Measurements from ENCODE around the gene HELZ. TPM values are rescaled to one million over a fixed set of nuclear protein-coding genes. Genes with fewer than 3 reads are reported as not detected.
"Not testable (repeated sequence)": the region's sequence is repeated elsewhere in the genome, so short reads cannot be mapped to it uniquely, and the experiment has no call there.

HELZ gene, protein sequence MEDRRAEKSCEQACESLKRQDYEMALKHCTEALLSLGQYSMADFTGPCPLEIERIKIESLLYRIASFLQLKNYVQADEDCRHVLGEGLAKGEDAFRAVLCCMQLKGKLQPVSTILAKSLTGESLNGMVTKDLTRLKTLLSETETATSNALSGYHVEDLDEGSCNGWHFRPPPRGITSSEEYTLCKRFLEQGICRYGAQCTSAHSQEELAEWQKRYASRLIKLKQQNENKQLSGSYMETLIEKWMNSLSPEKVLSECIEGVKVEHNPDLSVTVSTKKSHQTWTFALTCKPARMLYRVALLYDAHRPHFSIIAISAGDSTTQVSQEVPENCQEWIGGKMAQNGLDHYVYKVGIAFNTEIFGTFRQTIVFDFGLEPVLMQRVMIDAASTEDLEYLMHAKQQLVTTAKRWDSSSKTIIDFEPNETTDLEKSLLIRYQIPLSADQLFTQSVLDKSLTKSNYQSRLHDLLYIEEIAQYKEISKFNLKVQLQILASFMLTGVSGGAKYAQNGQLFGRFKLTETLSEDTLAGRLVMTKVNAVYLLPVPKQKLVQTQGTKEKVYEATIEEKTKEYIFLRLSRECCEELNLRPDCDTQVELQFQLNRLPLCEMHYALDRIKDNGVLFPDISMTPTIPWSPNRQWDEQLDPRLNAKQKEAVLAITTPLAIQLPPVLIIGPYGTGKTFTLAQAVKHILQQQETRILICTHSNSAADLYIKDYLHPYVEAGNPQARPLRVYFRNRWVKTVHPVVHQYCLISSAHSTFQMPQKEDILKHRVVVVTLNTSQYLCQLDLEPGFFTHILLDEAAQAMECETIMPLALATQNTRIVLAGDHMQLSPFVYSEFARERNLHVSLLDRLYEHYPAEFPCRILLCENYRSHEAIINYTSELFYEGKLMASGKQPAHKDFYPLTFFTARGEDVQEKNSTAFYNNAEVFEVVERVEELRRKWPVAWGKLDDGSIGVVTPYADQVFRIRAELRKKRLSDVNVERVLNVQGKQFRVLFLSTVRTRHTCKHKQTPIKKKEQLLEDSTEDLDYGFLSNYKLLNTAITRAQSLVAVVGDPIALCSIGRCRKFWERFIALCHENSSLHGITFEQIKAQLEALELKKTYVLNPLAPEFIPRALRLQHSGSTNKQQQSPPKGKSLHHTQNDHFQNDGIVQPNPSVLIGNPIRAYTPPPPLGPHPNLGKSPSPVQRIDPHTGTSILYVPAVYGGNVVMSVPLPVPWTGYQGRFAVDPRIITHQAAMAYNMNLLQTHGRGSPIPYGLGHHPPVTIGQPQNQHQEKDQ (N-terminal part only)
- total RNA-seq: 100 to 1,000 TPM in 1 of 2 experiments, 10 to 100 TPM in 1; 98.2 to 109 TPM

DNA sequence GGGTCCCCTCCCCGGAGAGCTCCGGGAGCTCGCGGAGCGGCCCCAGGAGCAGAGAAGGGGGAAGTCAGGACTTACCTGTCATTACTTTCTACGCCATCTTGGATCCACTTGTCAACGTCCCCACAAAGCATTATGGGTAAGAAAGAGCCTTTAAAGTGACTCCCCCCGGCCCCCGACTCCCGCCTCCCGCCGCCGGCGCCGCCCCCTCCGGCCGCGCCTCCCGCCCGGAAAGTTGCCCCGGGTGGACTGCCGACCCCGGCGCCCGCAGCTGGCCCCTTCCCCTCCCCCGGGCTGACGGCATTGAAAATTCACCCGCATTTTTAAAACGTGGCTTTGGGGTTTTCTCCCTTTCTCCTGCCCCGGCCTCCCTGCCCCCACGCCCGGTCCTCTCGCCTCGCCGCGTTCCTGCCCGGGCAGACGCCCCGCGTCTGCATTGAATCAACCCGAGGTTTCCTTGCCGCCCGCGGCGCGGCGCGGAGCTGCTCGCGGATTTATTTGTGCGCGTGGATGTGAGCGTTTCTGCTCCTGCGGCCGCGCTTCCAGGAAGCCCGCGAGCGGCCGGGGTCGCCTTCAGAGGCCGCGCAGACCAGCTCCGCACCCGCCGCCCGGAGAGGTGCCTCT lies at the start of gene HELZ:
Gene HELZ, minus strand, starts transcription at position 124 of the 621 bp plus-strand sequence. CDS start 26,392 bp downstream, outside the sequence.
- ChIA-PET CTCF (interaction anchor here (0.7 to 1.1 kb wide), 4 partner anchors 14 to 49 kb away, joined by 3 to 4 read pairs (median 4); no protein-coding TSS in a partner anchor), POLR2A (interaction anchor here (0.8 to 2.2 kb wide), 12 partner anchors 12 to 473 kb away, joined by 3 to 36 read pairs (median 7); no protein-coding TSS in a partner anchor)
- peak; percentile 78 for DNase-seq
- H3K27me3 Mint-ChIP-seq: no peaks in the 10 kb centered on the region
- peaks cover 47% of the 10 kb centered on the region for H3K36me3 Mint-ChIP-seq (ENCODE audit: low read depth)
- H3K4me1 Mint-ChIP-seq: peaks cover 59% of the 10 kb centered on the region
- no peaks in the 10 kb centered on the region for H3K9me3 Mint-ChIP-seq
- H3K27ac Mint-ChIP-seq: peak within 1 kb of the TSS; percentile 97
- H3K4me3 Mint-ChIP-seq: peak within 1 kb of the TSS; percentile 87

DNA sequence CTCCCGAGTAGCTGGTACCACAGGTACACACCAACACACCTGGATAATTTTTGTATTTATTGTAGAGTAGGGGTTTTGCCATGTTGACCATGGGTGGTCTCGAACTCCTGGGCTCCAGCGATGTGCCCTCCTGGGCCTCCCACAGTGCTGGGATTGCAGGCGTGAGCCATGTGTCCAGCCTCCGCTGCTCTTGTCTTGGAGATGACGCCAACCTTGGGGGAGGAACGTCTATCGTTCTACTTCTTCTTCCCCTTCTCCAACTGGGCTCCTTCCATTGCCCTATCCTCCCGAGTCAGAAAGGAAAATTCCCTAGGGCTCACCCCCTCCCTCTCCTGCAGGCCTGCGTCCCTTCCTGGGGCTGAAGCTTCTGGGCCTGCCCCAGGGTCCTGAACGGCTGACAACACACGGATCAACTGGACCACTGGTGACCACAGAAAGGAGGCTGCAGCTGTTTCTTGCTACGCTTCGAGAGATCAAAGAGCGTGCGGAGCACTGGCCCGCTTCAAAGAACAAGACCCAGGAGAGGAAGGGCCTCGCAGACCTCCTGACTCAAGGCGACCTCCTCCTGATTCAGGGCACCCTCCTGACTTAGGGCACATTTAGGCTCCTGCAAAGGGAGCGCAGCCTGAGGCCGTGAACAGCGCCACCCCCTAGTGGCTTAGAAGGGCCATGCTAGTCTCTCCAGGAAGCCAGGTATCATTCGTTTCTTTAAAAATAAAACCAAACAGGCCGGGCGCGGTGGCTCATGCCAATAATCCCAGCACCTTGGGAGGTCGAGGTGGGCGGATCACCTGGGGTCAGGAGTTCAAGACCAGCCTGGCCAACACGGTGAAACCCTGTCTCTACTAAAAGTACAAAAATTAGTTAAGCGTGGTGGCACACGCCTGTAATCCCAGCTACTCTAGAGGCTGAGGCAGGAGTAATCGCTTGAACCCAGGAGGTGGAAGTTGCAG lies 48.5 kb upstream of the HELZ start:
- H3K27ac Mint-ChIP-seq: no peak overlapping the region
- ChIA-PET CTCF (interaction anchor here (0.7 to 4.6 kb wide), 27 partner anchors 9 to 1194 kb away, joined by 3 to 40 read pairs (median 4); partner anchors contain the start of gene HELZ), POLR2A (interaction anchor here (1.1 to 2.0 kb wide), 3 partner anchors 48 to 73 kb away, joined by 3 to 8 read pairs (median 5); partner anchors contain the start of gene HELZ)
- peak; percentile 81 for DNase-seq
- H3K27me3 Mint-ChIP-seq: no peaks in the 10 kb centered on the region
- H3K4me1 Mint-ChIP-seq: peaks cover 5% of the 10 kb centered on the region
- H3K9me3 Mint-ChIP-seq: no peaks in the 10 kb centered on the region
- no peaks in the 10 kb centered on the region for H3K36me3 Mint-ChIP-seq (ENCODE audit: low read depth)
- no peak overlapping the region for H3K4me3 Mint-ChIP-seq

DNA sequence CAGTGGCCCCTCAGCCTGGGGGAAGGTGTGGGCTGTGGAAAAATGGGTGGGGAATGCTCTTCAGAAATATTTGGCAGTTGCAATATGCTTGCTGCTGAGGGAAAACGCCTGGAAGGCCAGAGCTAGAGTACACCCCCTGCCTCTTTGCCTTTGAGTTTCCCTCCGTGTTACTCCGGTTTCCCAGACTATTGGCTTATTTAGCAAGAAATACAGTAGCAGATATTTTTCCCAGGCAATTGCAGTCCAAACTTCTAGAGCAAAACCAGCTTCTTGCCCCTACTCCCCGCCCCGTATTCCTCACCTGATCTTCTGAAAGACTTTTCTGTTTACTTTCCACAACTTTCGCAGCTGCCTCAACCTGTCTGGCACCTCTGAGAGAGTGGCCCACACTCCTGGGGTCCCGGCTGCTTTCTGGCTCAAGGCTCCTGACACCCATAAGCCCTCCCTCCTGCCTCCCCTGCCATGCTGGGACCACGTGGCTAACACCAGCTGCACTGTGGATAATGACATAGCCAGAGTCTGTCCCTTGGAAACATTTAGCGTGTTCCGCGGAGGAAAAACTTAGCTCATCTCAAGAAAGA lies 45.8 kb upstream of the HELZ start:
- no peak for DNase-seq
- Mint-ChIP-seq H3K27me3 (no peaks in the 10 kb centered on the region), H3K27ac (no peak overlapping the region), H3K4me1 (peaks cover 5% of the 10 kb centered on the region), H3K36me3 (ENCODE audit: low read depth) (no peaks in the 10 kb centered on the region), H3K4me3 (no peak overlapping the region), H3K9me3 (no peaks in the 10 kb centered on the region)
- ChIA-PET POLR2A (interaction anchor here (0.8 kb wide), 1 partner anchor 46 kb away, joined by 3 read pairs; the partner anchor contains the start of gene HELZ), CTCF (interaction anchor here (0.6 to 1.4 kb wide), 5 partner anchors 20 to 96 kb away, joined by 3 to 6 read pairs (median 3); partner anchors contain the start of gene HELZ)

DNA sequence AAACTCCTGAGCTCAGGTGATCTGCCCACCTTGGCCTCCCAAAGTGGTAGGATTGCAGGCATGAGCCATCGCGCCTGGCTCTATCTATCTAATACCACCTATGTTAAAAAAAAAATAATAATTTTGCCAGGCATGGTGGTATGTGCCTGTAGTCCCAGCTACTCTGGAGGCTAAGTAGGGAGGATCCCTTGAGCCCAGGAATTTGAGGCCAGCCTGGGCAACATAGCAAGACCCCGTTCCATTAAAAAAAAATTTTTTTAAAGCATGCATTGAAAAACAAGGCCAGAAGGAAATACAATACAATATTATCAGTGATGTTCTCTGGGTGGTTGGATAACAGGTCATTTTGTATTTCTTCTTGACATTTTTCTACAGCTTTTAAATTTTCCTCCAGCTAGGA lies 45.2 kb upstream of the HELZ start:
- Mint-ChIP-seq H3K27ac (no peak overlapping the region), H3K27me3 (no peaks in the 10 kb centered on the region), H3K4me1 (peaks cover 5% of the 10 kb centered on the region), H3K4me3 (no peak overlapping the region), H3K9me3 (no peaks in the 10 kb centered on the region), H3K36me3 (ENCODE audit: low read depth) (no peaks in the 10 kb centered on the region)
- DNase-seq: no peak
- CTCF ChIA-PET: interaction anchor here (1.3 to 1.5 kb wide), 5 partner anchors 11 to 96 kb away, joined by 3 to 6 read pairs (median 3); no protein-coding TSS in a partner anchor
- POLR2A ChIA-PET: interaction anchor here (0.8 to 1.1 kb wide), 2 partner anchors 11 to 45 kb away, joined by 3 read pairs; partner anchors contain the start of gene HELZ

DNA sequence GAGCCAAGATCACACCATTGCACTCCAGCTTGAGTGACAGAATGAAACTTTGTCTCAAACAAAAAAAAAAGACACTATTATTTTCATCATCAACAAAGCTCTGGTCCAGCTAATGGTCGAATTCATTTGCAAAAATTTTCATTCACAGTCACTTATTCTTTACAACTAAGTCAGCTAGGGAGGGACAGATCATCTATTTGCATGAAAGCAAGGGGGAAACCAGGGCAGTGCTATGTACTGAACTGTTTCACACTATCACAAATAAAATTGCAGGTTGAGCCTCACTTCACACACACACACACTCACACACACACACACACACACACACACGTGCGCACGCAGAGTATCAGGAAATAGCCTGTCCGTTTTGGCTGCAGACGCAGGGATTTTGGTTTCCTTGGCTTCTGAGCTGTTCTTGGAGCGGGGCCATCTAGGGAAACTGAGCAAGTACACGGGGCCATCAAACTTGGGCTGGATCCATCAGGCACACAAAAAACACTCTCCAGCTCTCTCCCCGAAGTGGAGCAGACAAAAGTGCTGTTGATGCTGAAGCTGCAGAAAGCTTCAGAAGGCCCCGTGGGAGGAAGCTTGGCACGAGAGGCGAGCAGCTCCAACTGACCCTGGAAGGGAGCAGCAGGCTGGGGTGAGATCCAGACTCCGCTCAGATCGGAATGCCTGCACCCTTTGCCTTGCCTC lies 44.3 kb upstream of the HELZ start:
- H3K4me1 Mint-ChIP-seq: peaks cover 5% of the 10 kb centered on the region
- ChIA-PET POLR2A (interaction anchor here (1.1 kb wide), 1 partner anchor 10 kb away, joined by 3 read pairs; no protein-coding TSS in a partner anchor), CTCF (interaction anchor here (0.7 to 1.5 kb wide), 6 partner anchors 10 to 1682 kb away, joined by 3 to 4 read pairs (median 3); no protein-coding TSS in a partner anchor)
- H3K27me3 Mint-ChIP-seq: no peaks in the 10 kb centered on the region
- no peak overlapping the region for H3K4me3 Mint-ChIP-seq
- no peak overlapping the region for H3K27ac Mint-ChIP-seq
- no peaks in the 10 kb centered on the region for H3K36me3 Mint-ChIP-seq (ENCODE audit: low read depth)
- H3K9me3 Mint-ChIP-seq: no peaks in the 10 kb centered on the region
- no peak for DNase-seq

DNA sequence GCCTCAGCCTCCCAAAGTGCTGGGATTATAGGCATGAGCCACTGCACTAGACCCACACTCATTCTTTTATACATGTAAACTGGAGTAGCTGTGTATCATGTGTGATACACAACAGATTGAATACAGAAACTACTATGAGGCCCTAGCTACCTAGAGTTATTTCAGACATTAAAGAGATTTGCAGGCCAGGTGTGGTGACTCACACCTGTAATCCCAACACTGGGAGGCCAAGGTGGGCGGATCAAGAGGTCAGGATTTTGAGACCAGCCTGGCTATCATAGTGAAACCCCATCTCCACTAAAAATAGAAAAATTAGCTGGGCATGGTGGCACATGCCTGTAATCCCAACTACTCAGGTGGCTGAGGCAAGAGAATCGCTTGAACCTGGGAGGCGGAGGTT lies 41.8 kb upstream of the HELZ start:
- POLR2A ChIA-PET; H3K4me3 Mint-ChIP-seq; DNase-seq; H3K4me1 Mint-ChIP-seq; H3K36me3 Mint-ChIP-seq (ENCODE audit: low read depth); H3K27ac Mint-ChIP-seq; H3K27me3 Mint-ChIP-seq; H3K9me3 Mint-ChIP-seq: not testable (repeated sequence)
- CTCF ChIA-PET: interaction anchor here (0.6 to 0.9 kb wide), 2 partner anchors 39 to 66 kb away, joined by 3 read pairs; no protein-coding TSS in a partner anchor

DNA sequence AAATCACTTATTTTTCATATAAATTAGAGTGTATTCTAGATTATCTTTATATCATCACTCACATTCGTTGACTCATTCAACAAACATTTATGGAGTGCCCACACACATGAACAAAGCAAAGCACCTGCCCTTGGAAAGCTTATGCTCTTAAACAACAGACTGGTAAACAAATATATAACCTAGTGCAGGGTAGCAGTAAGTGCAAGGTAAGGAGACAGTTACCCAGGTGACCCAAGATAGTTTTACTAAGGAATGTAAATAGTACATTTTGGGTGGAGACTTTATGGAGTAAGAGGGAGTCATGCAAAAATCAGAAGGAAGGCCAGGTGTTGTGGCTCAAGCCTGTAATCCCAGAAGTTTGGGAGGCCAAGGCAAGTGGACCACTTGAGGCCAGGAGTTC lies 40.4 kb upstream of the HELZ start:
- H3K4me1 Mint-ChIP-seq: no peaks in the 10 kb centered on the region
- H3K9me3 Mint-ChIP-seq: no peaks in the 10 kb centered on the region
- no peaks in the 10 kb centered on the region for H3K36me3 Mint-ChIP-seq (ENCODE audit: low read depth)
- H3K27me3 Mint-ChIP-seq: no peaks in the 10 kb centered on the region
- CTCF ChIA-PET: interaction anchor here (0.6 to 2.6 kb wide), 2 partner anchors 8 to 20 kb away, joined by 3 to 15 read pairs; no protein-coding TSS in a partner anchor
- H3K27ac Mint-ChIP-seq: no peak overlapping the region
- DNase-seq: no peak
- H3K4me3 Mint-ChIP-seq: no peak overlapping the region
- POLR2A ChIA-PET: no interaction called here

DNA sequence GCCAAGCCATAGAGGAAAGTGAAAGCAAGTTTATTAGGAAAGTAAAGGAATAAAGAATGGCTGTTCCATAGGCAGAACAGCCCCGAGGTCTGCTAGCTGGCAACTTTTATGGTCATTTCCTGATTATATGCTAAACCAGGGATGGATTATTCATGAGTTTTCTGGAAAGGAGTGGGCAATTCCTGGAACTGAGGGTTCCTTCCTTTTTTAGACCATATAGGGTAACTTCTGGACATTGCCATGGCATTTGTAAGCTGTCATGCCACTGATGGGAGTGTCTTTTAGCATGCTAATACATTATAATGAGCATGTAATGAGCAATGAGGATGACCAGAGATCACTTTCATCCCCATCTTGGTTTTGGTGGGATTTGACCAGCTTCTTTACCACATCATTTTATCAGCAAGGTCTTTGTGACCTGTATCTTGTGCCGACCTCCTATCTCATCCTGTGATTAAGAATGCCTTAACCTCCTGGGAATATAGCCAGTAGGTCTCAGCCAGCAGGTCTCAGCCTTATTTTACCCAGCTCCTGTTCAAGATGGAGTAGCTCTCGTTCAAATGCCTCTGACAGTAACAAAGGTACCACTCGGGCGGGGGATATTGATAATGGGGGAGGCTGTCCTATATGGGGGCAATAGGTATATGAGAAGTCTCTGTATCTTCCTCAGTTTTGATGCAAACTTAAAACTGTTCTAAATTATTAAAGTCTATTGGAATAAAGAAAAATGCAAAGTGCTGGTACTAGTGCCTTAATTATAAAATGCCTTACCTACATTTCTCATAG lies 38.9 kb upstream of the HELZ start:
- Mint-ChIP-seq H3K9me3 (no peaks in the 10 kb centered on the region), H3K27me3 (peaks cover 3% of the 10 kb centered on the region), H3K36me3 (ENCODE audit: low read depth) (no peaks in the 10 kb centered on the region), H3K4me1 (no peaks in the 10 kb centered on the region), H3K4me3 (no peak overlapping the region), H3K27ac (no peak overlapping the region)
- DNase-seq: no peak
- ChIA-PET CTCF (interaction anchor here (2.6 kb wide), 1 partner anchor 10 kb away, joined by 15 read pairs; no protein-coding TSS in a partner anchor), POLR2A (no interaction called here)

DNA sequence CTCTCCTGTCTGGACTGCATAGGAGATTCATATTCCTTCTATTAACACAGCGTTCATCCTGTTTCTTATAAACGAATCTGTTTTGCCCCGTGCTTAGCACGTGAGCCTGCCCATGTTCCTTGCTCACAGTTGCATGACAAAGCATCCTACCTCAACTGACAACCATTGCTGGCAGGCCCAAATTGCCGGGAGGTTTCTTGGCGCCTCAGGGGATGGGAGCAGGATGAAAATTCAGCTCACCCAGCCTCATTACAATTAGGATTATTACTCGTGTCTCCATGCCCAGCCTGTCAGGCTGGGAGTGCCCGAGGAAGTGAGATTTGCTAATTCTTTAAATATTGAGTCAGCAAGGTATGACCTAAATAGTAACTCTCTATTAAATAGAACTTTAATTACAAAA lies 36.7 kb upstream of the HELZ start:
- no peak for DNase-seq
- POLR2A ChIA-PET: no interaction called here
- H3K27me3 Mint-ChIP-seq: peaks cover 3% of the 10 kb centered on the region
- CTCF ChIA-PET: interaction anchor here (1.4 kb wide), 1 partner anchor 11 kb away, joined by 6 read pairs; no protein-coding TSS in a partner anchor
- H3K36me3 Mint-ChIP-seq (ENCODE audit: low read depth): no peaks in the 10 kb centered on the region
- H3K27ac Mint-ChIP-seq: no peak overlapping the region
- no peak overlapping the region for H3K4me3 Mint-ChIP-seq
- H3K9me3 Mint-ChIP-seq: no peaks in the 10 kb centered on the region
- no peaks in the 10 kb centered on the region for H3K4me1 Mint-ChIP-seq

DNA sequence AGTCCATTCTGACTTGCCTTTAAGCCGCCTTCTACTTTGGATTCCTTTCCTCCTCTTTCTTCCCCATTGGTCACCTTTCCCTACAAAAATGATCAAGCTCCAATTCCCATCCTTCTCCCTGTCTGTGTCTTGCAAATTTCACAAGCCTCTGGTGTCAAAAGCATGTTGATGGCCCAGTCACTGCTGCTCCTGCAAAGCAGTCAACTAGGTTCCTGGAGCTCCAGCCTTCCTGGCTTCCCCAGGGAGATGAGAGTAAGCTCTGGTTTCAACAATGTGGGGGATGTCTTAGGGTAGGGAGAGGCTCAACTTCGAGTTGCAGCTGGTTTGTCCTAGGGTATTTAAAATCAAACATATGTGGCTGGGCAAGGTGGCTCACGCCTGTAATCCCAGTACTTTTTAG lies 36.1 kb upstream of the HELZ start:
- ChIA-PET POLR2A (no interaction called here), CTCF (no interaction called here)
- Mint-ChIP-seq H3K4me3 (no peak overlapping the region), H3K9me3 (no peaks in the 10 kb centered on the region), H3K27me3 (peaks cover 3% of the 10 kb centered on the region), H3K36me3 (ENCODE audit: low read depth) (no peaks in the 10 kb centered on the region), H3K27ac (no peak overlapping the region), H3K4me1 (no peaks in the 10 kb centered on the region)
- no peak for DNase-seq
